Femur (tissue), 1 donor: ENCODE data around the gene MMP25.

Experiments used
- DNase-seq: peaks from one replicate; pipeline ENCODE4 v3.0.0-alpha.2; 2017

Gene MMP25, protein sequence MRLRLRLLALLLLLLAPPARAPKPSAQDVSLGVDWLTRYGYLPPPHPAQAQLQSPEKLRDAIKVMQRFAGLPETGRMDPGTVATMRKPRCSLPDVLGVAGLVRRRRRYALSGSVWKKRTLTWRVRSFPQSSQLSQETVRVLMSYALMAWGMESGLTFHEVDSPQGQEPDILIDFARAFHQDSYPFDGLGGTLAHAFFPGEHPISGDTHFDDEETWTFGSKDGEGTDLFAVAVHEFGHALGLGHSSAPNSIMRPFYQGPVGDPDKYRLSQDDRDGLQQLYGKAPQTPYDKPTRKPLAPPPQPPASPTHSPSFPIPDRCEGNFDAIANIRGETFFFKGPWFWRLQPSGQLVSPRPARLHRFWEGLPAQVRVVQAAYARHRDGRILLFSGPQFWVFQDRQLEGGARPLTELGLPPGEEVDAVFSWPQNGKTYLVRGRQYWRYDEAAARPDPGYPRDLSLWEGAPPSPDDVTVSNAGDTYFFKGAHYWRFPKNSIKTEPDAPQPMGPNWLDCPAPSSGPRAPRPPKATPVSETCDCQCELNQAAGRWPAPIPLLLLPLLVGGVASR

GRCh38 chr16:3045758-3046640 is at the start of gene MMP25:
TSS of gene MMP25 (plus strand) at chr16:3046561. CDS start at chr16:3046918, 357 bp downstream.
- no peak for DNase-seq

DNA sequence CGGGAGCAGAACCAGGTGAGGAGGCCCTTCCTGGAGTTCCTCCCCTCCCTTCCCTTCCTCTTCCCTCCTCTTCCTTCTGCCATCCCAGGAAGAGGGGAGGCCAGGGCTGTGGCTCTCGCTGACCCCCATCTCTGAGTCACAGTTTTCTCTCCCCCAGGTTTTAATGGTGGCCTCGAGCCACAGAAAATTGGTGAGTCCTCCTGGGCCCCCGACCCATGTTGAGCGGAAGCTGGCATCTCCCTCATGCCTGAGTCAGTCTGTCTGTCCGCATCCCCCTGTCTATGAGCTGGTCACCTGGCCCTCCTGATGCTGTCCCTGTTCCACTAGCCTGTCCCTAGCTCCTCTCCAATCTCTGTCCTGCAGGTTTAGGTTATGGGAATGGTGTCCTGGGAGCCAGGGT is 46.4 kb upstream of the MMP25 start:
- DNase-seq: no peak

- no peak for DNase-seq
Measured at GRCh38 chr16:3000540-3000939, 45.8 kb upstream of the MMP25 start.

DNA sequence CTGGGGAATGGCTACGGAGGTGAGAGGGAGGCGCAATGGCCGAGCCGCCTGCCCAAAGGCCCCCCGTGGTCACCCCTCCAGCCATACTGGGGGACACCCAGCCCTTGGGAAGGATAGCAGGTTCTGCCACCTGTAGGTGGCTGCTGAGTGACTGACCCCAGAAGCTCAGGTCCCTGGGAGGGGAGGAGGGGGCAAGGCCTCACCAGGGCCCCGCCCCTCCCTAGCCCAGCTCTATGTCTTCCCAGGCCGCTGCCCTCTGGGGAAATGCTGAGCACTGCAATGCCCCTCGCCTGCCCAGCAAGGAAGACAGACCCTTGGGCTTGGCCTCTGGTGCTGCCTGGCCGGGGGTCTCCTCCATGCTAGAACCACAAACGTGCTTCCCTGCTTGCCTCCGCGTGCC is 45.0 kb upstream of the MMP25 start:
- no peak for DNase-seq

DNA sequence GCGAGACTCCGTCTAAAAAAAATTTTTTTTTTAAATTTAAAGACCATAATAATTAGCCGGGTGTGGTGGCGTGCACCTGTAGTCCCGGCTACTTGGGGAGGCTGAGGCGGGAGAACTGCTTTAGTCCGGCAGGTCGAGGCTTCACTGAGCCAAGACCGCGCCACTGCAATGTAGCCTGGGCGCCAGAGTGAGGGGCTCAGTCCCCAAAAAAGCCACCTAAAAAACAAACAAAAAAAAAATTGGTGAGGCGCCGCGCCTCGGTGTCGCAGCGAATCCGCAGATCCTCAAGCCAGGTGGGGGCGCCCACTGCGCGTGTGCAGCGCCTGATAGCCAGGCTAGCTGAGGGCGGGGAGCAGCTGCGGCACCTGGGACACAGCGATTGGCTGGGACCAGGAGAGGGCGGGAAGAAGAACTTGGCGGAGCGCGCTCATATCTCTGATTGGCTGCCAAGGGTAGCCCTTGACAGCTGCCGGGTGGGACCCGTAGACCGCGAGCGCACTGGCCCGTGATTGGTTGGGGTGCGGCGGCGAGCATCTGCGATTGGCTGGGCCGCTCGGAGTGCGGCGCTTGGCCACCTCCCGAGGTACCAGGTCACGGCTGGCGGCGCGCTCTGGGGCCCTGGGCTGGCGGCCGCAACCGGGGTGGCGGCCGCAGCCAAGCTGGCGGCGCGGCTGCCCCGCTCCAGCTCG is 42.6 kb upstream of the MMP25 start:
- DNase-seq: peak; percentile 98

- no peak for DNase-seq
Measured at GRCh38 chr16:3004319-3004718, 42.0 kb upstream of the MMP25 start.

GRCh38 chr16:3004781-3005284 is 41.5 kb upstream of the MMP25 start:
- DNase-seq: no peak

DNA sequence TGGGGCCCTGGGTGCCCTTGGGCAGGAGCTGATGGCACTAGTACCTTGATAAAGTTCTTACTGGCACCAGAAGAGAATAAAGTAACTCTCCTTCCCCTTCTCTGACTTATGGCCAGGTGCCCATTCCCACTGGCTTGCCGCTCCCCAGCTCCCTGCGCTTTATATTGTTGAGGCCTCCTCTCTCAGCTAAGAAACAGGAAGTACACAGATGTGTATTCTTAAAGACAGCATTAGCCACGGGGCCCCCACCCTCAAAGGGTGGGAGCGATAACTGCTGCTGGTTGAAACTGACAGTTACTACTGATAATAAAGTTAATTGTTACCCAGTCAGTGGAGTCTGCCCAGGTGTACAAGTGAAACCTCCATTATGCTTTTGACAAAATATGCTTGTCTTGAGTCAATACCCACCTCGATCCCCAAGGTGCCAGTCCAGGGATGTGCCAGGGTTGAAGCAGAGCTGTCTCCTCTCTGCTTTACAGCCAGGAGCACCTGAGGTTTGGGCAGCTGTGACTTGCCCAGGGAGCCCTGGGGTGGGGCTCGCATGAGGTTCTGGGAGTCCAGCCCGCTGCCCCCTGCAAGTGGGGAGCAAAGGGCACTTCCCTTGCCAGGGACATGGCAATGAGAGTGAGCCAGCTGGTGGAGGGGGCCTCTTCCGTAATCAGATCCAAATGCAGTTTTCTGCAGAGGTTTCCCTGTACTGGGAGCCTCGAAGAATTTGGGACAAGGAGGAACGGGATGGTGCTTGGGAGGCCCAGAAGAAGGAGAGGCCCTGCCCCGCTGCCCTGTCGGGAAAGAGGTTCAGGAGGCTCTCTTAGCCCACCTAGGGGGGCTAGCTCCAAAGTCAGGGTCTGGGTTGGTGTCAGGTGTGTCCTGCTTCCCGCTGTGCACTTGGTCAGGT is 39.1 kb upstream of the MMP25 start:
- no peak for DNase-seq

DNA sequence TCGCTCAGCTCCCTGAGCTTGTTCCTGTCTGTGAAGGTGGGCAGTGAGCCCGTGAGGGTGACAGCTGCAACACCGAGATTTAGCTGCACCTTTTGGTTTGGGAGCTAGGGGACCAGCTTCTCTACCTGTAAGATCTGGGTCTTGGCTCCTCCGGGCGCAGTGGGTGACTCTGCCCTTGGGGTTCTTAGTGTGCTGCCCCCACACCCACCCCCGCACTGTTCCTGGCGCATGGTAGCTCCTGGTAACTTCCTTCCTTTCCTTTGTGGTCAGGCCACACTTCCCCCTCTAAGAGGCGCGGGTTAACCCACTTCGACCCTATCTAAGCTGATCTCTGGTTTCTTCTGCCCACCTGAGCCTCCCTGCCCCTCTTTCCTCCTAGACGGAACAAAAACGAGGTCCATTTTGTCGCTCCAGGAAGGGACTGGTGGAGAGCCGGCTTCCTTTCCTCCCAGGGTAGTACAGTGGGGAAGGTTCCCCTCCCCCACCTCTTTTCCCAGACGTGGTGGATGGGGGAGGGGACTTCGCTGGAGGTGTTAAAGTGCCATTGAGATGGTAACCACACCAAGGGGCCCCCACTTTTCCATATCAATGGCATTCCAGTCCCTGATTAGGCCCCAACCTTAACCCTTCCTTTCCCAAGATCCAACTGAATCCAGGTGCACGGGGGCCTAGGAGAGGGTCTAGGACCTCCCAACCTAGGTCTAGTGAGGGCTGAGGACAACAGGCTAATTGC is 38.2 kb upstream of the MMP25 start:
- DNase-seq: no peak

GRCh38 chr16:3008690-3009037 is 37.7 kb upstream of the MMP25 start:
- DNase-seq: no peak

DNA sequence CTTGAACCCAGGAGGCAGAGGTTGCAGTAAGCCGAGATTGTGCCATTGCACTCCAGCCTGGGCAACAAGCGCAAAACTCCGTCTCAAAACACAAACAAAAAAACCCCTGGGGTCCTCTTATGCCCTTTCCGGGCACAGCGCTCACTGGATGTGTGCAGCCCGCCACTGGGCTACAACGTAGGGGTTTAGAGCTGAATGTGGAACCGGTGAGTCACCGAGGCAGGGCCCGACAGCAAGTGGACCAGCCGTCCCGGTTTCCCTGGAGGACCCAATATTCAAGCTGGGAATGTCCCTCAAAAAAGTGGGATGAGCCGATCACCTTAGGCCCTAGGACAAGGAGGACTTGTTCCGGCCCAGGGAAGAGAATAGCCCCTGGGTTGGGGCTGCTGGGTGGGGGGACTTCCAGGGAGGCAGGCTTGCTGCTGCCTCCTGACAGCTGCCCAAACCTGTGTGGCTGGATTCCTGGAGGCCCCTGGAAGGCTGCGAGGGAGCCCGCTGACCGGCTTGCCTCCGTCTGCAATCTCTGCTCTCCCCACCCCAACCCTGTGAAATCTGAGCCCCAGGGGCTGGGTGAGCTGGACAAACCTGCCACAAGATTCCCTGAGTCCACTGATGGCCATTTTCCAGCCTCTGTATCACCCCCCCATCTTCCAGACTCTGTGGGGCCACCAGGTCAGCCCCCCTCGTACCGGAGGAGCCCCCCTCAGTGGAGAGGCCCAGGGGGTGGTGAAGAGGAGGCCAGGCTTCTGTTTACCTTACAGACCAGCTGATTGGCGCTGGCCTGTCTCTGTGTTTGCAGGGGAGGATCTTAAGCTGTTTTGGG is 36.6 kb upstream of the MMP25 start:
- DNase-seq: no peak

- no peak for DNase-seq
Measured at GRCh38 chr16:3010510-3010909, 35.9 kb upstream of the MMP25 start.

DNA sequence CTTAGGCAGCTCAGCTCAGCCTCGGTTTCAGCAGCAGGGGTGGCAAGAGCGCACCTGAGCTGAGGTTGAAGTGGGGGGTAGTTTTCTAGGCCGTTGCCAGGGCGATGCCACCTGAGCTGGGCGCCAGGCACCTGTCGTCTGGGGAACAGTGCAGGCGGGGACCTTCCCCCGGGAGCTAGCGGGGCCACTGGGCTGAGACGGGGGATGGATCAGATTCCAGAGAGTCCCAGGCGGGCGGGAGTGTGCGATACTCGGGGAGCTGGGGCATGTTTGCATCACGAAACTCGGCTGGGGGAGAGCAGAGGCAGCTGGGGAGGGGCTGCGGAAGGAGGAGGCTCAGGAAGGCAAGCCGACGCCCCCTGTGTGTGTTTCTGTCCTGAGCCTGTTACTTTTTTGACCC is 34.1 kb upstream of the MMP25 start:
- DNase-seq: no peak

DNA sequence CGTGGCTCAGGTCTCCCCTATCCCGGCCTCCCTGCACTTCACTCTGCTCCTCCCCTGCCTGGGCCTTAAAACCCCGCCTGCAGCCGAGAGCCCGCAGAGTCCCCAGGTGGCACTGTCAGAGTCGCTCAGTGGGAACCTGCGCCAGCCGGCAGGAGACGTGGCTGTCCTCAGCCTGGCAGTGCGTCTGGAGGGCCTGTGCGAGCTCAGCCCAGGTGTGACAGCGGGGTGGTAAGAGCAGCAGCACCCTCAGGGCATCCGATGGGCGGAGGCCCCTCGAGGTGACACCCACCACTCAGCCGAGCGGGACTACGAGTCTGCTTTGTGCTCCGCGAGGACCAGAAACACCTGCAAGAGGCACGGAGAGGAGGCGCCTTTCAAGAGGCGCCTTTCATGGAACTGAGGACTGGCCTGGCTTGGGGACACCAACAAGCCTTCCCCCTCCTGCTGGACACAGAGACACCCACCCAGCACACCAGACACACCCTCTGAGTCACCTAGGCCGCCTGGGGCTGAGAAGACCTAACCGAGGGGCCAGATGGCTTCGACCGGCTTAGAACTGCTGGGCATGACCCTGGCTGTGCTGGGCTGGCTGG is 33.4 kb upstream of the MMP25 start, which contains the start of gene CLDN9:
Gene CLDN9 (plus strand): TSS at position 96 of the 593 bp plus-strand sequence. CDS start 440 bp downstream, at position 536.
- no peak for DNase-seq

GRCh38 chr16:3013491-3013951 is 32.8 kb upstream of the MMP25 start:
- DNase-seq: no peak

- no peak for DNase-seq
Measured at GRCh38 chr16:3013998-3014690, 32.2 kb upstream of the MMP25 start.

GRCh38 chr16:3014971-3015370 is 31.4 kb upstream of the MMP25 start:
- DNase-seq: no peak

GRCh38 chr16:3015865-3016521 is 30.4 kb upstream of the MMP25 start:
- no peak for DNase-seq
